Adrenal gland (tissue), 12 donors: Measurements from ENCODE around the gene ABLIM2. TPM values are rescaled to one million over a fixed set of nuclear protein-coding genes. Genes with fewer than 3 reads are reported as not detected.

Experiments used
- DNase-seq, 7 donors: peaks; one replicate each; pipeline ENCODE4 v3.0.0-alpha.2; 2019 to 2020
- H3K27ac ChIP-seq, 5 donors: fragments of 200-600 bp; sonication (generic) in 4 of 5; 1 replicate in 3 of 5; 2 replicates in 2 of 5; pipeline versions ENCODE4 v1.5.1 to v1.8.0; 2016 to 2020; ENCODE audit warnings: mild to moderate bottlenecking in 1 of 5
- H3K27me3 ChIP-seq: fragments of 200-600 bp; 2 replicates; pipeline ENCODE4 v1.8.0; 2021
- H3K36me3 ChIP-seq, 2 donors: fragments of 200-600 bp; replicated peaks in 1 of 2; 1 replicate in 1 of 2; 2 replicates in 1 of 2; pipeline versions ENCODE4 v1.5.1 to v1.8.0; 2018 to 2022
- H3K4me1 ChIP-seq, 2 donors: fragments of 200-600 bp; replicated peaks in 1 of 2; 1 replicate in 1 of 2; 2 replicates in 1 of 2; pipeline versions ENCODE4 v1.5.1 to v1.8.0; 2018 to 2021
- H3K4me3 ChIP-seq, 4 donors: fragments of 200-600 bp; sonication (generic) in 3 of 4; one replicate each; pipeline ENCODE4 v1.5.1; 2016 to 2018
- H3K9me3 ChIP-seq, 3 donors: fragments of 200-600 bp; sonication (generic) in 1 of 3; replicated peaks in 1 of 3; 1 replicate in 2 of 3; 2 replicates in 1 of 3; pipeline versions ENCODE4 v1.5.1 to v1.8.0; 2016 to 2021
- POLR2A ChIP-seq, 2 donors: fragments of 450-650 bp; IDR thresholded peaks; one replicate each; pipeline ENCODE4 v1.6.1; 2017; ENCODE audit warnings: antibody characterized with exemption in 2 of 2, mild to moderate bottlenecking in 2 of 2, moderate library complexity in 1 of 2
- WGBS, 4 donors: extraction: QIAGEN DNeasy Blood & Tissue Kit in 2 of 4; methylation state at CpG; one replicate each; pipeline versions ENCODE4 v1.1.5 to v1.1.7; 2013 to 2017; 5-methylcytosine and 5-hydroxymethylcytosine counted together
- intact Hi-C, 2 donors: fragments of 100-400 bp; cut with DNase I; formaldehyde crosslinking; loops; one replicate each; pipeline versions ENCODE4 v1.14.1 to v1.15.0; 2022 to 2023
- polyA plus RNA-seq, 3 donors: library from polyadenylated mRNA; stranded (reverse); fragments of 200-250 nt in 2 of 3; fragments of 350-450 nt in 1 of 3; fragmentation: Illumina TruSeq in 1 of 3; extraction: RNeasy Lipid Tissue Mini Kit (QIAGEN cat#74804) in 1 of 3; gene quantifications; one replicate each; pipeline ENCODE4 v1.2.3, GENCODE V29; 2013 to 2014
- total RNA-seq, 9 donors: library from RNA; depleted of rRNA in 4 of 9; stranded (reverse); fragments of >200 nt in 4 of 9; fragments of 120-200 nt in 1 of 9; fragmentation: NEBNext Ultra II Directional in 1 of 9; extraction: Animal tissue kit (Norgen Biotek cat#: 25700) in 1 of 9; gene quantifications; one replicate each; pipeline versions ENCODE4 v1.1.0 to v1.2.4, GENCODE V29; 2013 to 2023
- TF ChIP-seq, protein P1 (sequence below), 6 experiments: fragments of 450-650 bp in 4 of 6; fragments of 200-600 bp in 2 of 6; sonication (generic) in 1 of 6; IDR thresholded peaks; 1 replicate in 5 of 6; 2 replicates in 1 of 6; pipeline versions ENCODE4 v1.5.1 to v1.8.0; 2016 to 2021; ENCODE audit warnings: antibody characterized with exemption in 6 of 6, mild to moderate bottlenecking in 2 of 6, moderate library complexity in 1 of 6
- donor health status: healthy with polysubstance abuse.
- donor health status: Bipolar disorder and iron deficiency.
- donor health status: DM: yes; HTN: yes; CAD: no.
- donor health status: DM: no; HTN: no; CAD: no.
- donor health status: DM: no; HTN: no; CAD: no.
- donor health status: DM: yes; HTN: yes; CAD: no.

The ABLIM2 gene
- total and polyA plus RNA-seq, 12 donors: 5.8 to 31.2 (median 14.6) TPM

GRCh38 chr4:7938266-7938608 is 220.4 kb downstream of the ABLIM2 start:
- WGBS, 4 donors: 18 to 34% (median 23%) methylated on average over 6 of the region's 6 CpGs
- no peaks in the 10 kb centered on the region for H3K9me3 ChIP-seq
- DNase-seq: no peak
- peak overlapping the region in 2 of 5 donors; percentile 71 to 91 for H3K27ac ChIP-seq
- H3K4me3 ChIP-seq: peak overlapping the region in 1 of 4 donors; percentile 94
- H3K4me1 ChIP-seq: peaks cover 0 to 8% of the 10 kb centered on the region in 2 donors
- H3K27me3 ChIP-seq: no peaks in the 10 kb centered on the region
- intact Hi-C loops: no loop called here
- no peak for TF ChIP-seq POLR2A (IDR thresholded peaks at IDR 0.05)
- TF ChIP-seq, protein P1, sequence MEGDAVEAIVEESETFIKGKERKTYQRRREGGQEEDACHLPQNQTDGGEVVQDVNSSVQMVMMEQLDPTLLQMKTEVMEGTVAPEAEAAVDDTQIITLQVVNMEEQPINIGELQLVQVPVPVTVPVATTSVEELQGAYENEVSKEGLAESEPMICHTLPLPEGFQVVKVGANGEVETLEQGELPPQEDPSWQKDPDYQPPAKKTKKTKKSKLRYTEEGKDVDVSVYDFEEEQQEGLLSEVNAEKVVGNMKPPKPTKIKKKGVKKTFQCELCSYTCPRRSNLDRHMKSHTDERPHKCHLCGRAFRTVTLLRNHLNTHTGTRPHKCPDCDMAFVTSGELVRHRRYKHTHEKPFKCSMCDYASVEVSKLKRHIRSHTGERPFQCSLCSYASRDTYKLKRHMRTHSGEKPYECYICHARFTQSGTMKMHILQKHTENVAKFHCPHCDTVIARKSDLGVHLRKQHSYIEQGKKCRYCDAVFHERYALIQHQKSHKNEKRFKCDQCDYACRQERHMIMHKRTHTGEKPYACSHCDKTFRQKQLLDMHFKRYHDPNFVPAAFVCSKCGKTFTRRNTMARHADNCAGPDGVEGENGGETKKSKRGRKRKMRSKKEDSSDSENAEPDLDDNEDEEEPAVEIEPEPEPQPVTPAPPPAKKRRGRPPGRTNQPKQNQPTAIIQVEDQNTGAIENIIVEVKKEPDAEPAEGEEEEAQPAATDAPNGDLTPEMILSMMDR (IDR thresholded peaks at IDR 0.05): no peak
- H3K36me3 ChIP-seq: no peaks in the 10 kb centered on the region

DNA sequence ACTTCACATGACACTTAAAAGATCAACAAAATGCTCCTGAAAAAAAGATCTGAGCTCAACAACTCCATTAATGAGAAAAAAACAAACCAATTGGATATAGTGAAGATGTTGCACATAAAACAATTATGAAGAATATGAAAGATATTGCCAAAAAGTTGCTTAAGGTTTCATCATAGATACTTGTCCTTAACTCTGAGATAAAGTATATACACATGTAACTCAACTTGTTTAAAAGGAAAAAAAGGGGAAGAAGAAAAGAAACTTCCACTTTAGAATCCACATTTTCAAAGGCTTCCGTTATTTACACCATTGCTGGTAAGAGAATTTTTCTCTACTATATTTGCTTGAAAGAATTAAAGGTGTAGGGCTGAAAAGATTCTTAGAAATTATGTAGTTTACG is 221.6 kb downstream of the ABLIM2 start:
- no peak for DNase-seq
- intact Hi-C loops: no loop called here
- Histone ChIP-seq H3K27ac (no peak overlapping the region), H3K4me3 (no peak overlapping the region), H3K36me3 (no peaks in the 10 kb centered on the region), H3K9me3 (no peaks in the 10 kb centered on the region), H3K27me3 (no peaks in the 10 kb centered on the region), H3K4me1 (peaks cover 0 to 8% of the 10 kb centered on the region in 2 donors)
- WGBS, 4 donors: 77 to 94% (median 88%) methylated on average over 2 of the region's 2 CpGs
- TF ChIP-seq POLR2A (IDR thresholded peaks at IDR 0.05): no peak
- TF ChIP-seq, protein P1 (IDR thresholded peaks at IDR 0.05): no peak

- 69 to 84% (median 81%) methylated on average over 14 of the region's 14 CpGs for WGBS, 4 donors
- H3K9me3 ChIP-seq: no peaks in the 10 kb centered on the region
- H3K27ac ChIP-seq: no peak overlapping the region
- H3K27me3 ChIP-seq: no peaks in the 10 kb centered on the region
- no peak overlapping the region for H3K4me3 ChIP-seq
- TF ChIP-seq POLR2A (IDR thresholded peaks at IDR 0.05): no peak
- TF ChIP-seq, protein P1 (IDR thresholded peaks at IDR 0.05): no peak
- peaks cover 7 to 22% of the 10 kb centered on the region in 2 donors for H3K4me1 ChIP-seq
- no peaks in the 10 kb centered on the region for H3K36me3 ChIP-seq
- intact Hi-C loops: no loop called here
- no peak for DNase-seq
Observed at GRCh38 chr4:7933651-7934510, 224.7 kb downstream of the ABLIM2 start.

DNA sequence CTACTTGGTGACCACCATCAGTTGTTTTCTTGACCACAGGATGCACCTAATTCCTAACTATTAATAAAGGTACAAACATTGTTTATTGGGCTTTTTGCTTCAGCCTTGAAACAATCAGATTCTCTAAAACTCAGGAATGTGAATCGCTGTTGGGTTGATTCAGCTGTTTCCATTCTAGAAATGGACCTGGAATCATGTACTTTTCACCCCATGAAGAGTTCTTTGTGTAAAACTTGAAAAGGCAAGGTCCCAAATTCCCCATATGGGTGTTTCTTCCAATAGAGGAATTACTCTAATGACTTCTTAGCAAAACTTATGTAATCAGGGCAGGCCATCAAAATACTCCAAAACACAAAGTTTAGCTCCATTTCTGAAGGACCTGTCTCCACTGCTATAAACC is 226.3 kb downstream of the ABLIM2 start:
- Histone ChIP-seq H3K9me3 (no peaks in the 10 kb centered on the region), H3K4me3 (no peak overlapping the region), H3K4me1 (peaks cover 7 to 14% of the 10 kb centered on the region in 2 donors), H3K27ac (no peak overlapping the region), H3K36me3 (no peaks in the 10 kb centered on the region), H3K27me3 (no peaks in the 10 kb centered on the region)
- DNase-seq: no peak
- WGBS, 4 donors: 64 to 80% (median 70%) methylated on average over 1 of the region's 1 CpG
- TF ChIP-seq, protein P1 (IDR thresholded peaks at IDR 0.05): no peak
- no peak for TF ChIP-seq POLR2A (IDR thresholded peaks at IDR 0.05)
- intact Hi-C loops: no loop called here
